Astrocyte of the cerebellum (primary cell): Measurements from ENCODE around the gene INCA1.

Experiments
- DNase-seq: peaks from one replicate; pipeline ENCODE4 v3.0.0-alpha.2; 2011; ENCODE audit warnings: low read depth
- H3K4me3 ChIP-seq: 2 replicates; pipeline ENCODE4 v1.5.1; 2011; ENCODE audit warnings: mild to moderate bottlenecking, low read depth, low read length, moderate library complexity
- in situ Hi-C: cut with HindIII; loops from 2 replicates; pipeline ENCODE4 v1.10.0; 2017; ENCODE audit warnings: low sequenced_read_pairs
- TF ChIP-seq, protein P1 (sequence below): IDR thresholded peaks from 2 replicates; pipeline ENCODE4 v1.5.1; 2012; ENCODE audit warnings: low read length, low read depth, moderate library complexity, mild to moderate bottlenecking; ENCODE audit errors: missing control alignments

Gene INCA1

DNA sequence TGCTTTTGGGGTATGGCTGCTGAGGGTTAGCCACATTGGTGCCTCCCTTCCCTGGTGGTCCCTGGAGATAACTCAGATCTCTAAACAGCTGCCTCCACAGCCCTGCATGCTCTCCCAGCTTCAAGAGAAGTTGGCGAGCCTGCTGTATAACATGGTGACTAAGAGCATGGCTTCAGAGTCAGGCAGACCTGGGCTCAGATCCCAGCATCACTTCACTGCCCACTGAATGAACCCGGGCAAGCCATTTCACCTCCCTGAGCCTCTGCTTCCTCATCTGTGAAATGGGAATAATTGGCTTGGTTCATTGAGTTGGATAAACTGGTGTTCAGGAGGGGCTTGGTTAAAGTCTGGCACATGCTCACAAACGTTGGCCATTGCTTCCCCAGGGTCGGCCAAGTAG lies 17.0 kb upstream of the INCA1 start:
- DNase-seq: no peak
- no peak overlapping the region for H3K4me3 ChIP-seq
- in situ Hi-C loops: no loop called here
- TF ChIP-seq, protein P1, sequence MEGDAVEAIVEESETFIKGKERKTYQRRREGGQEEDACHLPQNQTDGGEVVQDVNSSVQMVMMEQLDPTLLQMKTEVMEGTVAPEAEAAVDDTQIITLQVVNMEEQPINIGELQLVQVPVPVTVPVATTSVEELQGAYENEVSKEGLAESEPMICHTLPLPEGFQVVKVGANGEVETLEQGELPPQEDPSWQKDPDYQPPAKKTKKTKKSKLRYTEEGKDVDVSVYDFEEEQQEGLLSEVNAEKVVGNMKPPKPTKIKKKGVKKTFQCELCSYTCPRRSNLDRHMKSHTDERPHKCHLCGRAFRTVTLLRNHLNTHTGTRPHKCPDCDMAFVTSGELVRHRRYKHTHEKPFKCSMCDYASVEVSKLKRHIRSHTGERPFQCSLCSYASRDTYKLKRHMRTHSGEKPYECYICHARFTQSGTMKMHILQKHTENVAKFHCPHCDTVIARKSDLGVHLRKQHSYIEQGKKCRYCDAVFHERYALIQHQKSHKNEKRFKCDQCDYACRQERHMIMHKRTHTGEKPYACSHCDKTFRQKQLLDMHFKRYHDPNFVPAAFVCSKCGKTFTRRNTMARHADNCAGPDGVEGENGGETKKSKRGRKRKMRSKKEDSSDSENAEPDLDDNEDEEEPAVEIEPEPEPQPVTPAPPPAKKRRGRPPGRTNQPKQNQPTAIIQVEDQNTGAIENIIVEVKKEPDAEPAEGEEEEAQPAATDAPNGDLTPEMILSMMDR: no peak

DNA sequence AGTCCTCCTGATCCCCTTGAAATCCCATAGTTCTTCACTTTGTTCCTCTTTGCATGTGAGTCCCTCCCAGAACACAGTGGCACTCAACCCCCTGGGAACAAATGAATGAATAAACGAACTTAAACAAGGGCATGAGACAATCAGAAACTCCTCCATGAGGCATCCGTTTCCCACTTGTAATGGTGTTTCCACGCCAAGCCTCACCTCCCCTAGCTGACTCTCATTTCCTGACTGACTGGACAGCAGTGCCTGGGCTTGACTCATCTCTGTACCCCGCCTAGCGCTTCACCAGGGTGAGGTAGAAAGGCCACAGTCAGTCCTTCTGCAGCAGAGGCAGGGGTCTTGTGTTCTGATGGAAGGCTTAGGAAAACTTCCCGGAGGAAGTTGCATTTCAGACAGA lies 14.6 kb upstream of the INCA1 start:
- no peak for DNase-seq
- TF ChIP-seq, protein P1: no peak
- in situ Hi-C loops: no loop called here
- H3K4me3 ChIP-seq: no peak overlapping the region

DNA sequence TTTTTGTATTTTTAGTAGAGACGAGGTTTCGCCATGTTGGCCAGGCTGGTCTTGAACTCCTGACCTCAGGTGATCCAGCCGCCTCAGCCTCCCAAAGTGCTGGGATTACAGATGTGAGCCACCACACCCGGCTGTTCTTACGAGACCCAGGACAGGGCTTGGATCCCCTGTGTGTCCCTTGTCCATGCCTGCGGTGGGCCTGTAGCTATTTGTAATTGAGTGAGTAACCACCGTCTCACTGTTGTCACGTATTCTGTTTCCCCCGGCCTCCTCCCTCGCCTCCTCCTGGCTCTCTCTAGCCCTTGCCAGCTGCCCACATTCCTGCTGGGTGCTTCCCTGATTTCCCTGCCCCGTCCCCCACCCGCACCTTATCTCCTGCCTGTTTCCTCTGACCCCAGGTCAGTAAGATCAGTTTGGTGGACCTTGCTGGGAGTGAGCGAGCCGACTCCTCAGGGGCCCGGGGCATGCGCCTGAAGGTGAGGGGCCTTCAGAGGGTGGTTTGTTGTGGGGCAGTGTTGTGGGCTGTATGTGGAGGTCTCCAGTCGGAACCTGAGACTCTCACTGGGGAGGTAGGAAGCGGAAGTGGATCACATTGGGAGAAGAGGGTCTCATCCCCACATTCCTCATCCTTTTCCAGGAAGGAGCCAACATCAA lies 6.0 kb upstream of the INCA1 start:
- no peak for DNase-seq
- in situ Hi-C loops: no loop called here
- H3K4me3 ChIP-seq: no peak overlapping the region

DNA sequence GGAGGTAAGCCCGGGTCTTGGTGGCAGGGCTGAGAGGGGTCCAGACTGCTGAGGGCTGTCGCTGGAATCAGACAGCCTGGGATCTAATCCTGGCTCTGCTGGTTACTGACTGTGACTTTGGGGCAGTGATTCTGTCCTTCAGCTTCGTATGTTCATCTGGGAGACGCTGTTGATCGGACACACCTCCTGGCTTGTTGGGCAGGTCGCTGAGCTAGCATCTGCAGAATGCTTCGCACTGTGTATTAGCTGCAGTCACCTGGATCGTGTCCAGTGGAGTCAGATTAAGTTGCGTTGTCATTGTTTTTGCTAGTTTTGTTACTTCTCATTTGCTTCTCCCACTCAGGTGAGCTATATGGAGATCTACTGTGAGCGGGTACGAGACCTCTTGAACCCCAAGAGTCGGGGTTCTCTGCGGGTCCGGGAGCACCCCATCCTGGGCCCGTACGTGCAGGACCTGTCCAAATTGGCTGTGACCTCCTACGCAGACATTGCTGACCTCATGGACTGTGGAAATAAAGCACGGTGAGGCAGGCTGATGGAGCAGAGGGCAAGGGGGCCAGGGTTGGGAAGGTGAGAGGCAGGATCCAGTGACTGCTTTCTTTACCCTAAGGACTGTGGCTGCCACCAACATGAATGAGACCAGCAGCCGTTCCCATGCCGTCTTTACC lies 4.9 kb upstream of the INCA1 start:
- H3K4me3 ChIP-seq: no peak overlapping the region
- in situ Hi-C loops: no loop called here
- TF ChIP-seq, protein P1: no peak
- DNase-seq: no peak

More for the DNA sequence above, 6.0 kb upstream of the INCA1 start:
- TF ChIP-seq, protein P1: no peak

DNA sequence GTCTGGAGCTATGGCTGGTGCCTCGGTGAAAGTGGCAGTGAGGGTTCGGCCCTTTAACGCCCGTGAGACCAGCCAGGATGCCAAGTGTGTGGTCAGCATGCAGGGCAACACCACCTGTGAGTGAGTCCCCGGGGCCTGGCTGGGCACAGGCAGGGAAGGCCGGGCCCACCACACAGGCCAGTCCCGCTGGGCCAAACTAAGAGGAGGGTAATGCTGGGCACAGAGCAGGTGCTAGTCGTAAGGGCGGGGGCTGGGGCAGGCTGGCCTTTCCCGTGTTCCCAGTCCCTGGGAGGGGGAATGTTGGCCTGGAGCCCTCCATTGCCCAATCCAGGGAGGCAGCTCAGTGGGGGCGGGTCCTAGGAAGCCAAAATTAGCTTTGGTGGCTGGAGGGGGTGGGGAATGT lies 2.9 kb upstream of the INCA1 start:
- no peak overlapping the region for H3K4me3 ChIP-seq
- TF ChIP-seq, protein P1: no peak
- no peak for DNase-seq
- in situ Hi-C loops: no loop called here

DNA sequence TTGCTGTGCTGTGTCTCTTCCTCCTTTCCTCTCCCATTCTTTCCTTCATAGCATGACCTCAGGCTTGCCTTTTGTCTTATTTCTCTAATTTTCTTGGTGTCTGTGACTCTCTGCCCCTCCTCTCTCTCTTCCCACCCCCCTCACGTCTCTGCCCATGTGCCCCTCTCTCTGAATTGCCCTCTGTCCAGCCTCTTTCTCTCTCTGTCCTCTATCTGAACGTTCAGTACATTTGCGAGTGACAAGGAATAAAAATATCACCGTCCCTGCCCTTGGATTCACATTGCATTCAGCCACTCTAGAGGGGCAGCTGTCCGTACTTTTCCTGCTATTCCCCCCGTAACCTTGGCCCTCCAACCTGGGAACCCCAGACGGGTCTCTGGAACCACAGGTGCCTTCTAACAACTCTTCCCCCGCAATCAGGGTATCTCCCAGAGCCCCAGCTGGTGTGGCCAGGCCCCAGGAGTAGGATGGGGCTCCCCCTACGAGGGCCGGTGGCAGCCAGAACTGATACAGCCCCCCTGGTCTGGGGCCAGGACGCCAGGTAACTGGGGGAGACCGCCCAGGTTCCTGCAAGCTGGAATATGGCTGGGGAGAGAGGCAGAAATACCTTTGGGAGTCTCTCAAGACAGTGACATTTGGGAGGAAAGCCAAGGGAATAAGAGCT lies 2.2 kb upstream of the INCA1 start:
- in situ Hi-C loops: no loop called here
- no peak for DNase-seq
- TF ChIP-seq, protein P1: no peak
- H3K4me3 ChIP-seq: peak overlapping the region; percentile 87
